Trophoblast cell (in vitro differentiated cells and primary cell): ENCODE results near the gene MBNL2.

ENCODE experiments used
- DNase-seq, 2 donors: peaks; one replicate each; pipeline ENCODE4 v3.0.0-alpha.2; 2016
- H2AFZ ChIP-seq: 2 replicates; pipeline ENCODE4 v1.6.1; 2013; ENCODE audit warnings: low read length, moderate library complexity, mild to moderate bottlenecking; ENCODE audit not compliant: insufficient read depth, poor library complexity
- H2AK5ac ChIP-seq: 2 replicates; pipeline ENCODE4 v1.6.1; 2013; ENCODE audit warnings: mild to moderate bottlenecking, low read length
- H2BK120ac ChIP-seq: 2 replicates; pipeline ENCODE4 v1.6.1; 2013; ENCODE audit warnings: low read length, mild to moderate bottlenecking, moderate library complexity; ENCODE audit not compliant: insufficient read depth, poor library complexity
- H2BK12ac ChIP-seq: 2 replicates; pipeline ENCODE4 v1.6.1; 2013; ENCODE audit warnings: mild to moderate bottlenecking, low read length, moderate library complexity
- H2BK5ac ChIP-seq: 2 replicates; pipeline ENCODE4 v1.6.1; 2013; ENCODE audit warnings: low read length, low read depth, moderate library complexity, mild to moderate bottlenecking; ENCODE audit not compliant: poor library complexity
- H3K14ac ChIP-seq: 2 replicates; pipeline ENCODE4 v1.6.1; 2013; ENCODE audit warnings: mild to moderate bottlenecking, low read length
- H3K18ac ChIP-seq: 2 replicates; pipeline ENCODE4 v1.6.1; 2013; ENCODE audit warnings: mild to moderate bottlenecking, low read length
- H3K23ac ChIP-seq: 2 replicates; pipeline ENCODE4 v1.6.1; 2013; ENCODE audit warnings: low read length
- H3K27ac ChIP-seq: 2 replicates; pipeline ENCODE4 v1.5.1; 2013; ENCODE audit warnings: low read depth, mild to moderate bottlenecking, inconsistent platforms, low read length, moderate library complexity
- H3K27me3 ChIP-seq: 2 replicates; pipeline ENCODE4 v1.6.1; 2013; ENCODE audit warnings: inconsistent platforms, mild to moderate bottlenecking, low read length, moderate library complexity; ENCODE audit not compliant: insufficient read depth
- H3K36me3 ChIP-seq, 2 experiments: 1 replicate in 1 of 2; 2 replicates in 1 of 2; pipeline ENCODE4 v1.6.1; 2013; ENCODE audit warnings: low read length in 2 of 2, mild to moderate bottlenecking in 2 of 2, moderate library complexity in 1 of 2; ENCODE audit not compliant: insufficient read depth in 2 of 2, control insufficient read depth in 1 of 2
- H3K4ac ChIP-seq: 2 replicates; pipeline ENCODE4 v1.6.1; 2013; ENCODE audit warnings: low read depth, mild to moderate bottlenecking, low read length, moderate library complexity
- H3K4me1 ChIP-seq, 2 experiments: 1 replicate in 1 of 2; 2 replicates in 1 of 2; pipeline ENCODE4 v1.6.1; 2013; ENCODE audit warnings: low read length in 2 of 2, mild to moderate bottlenecking in 2 of 2, moderate library complexity in 1 of 2; ENCODE audit not compliant: insufficient read depth in 2 of 2, control insufficient read depth in 1 of 2
- H3K4me2 ChIP-seq: 2 replicates; pipeline ENCODE4 v1.6.1; 2013; ENCODE audit warnings: inconsistent platforms, mild to moderate bottlenecking, low read length, moderate library complexity
- H3K4me3 ChIP-seq: 2 replicates; pipeline ENCODE4 v1.5.1; 2013; ENCODE audit warnings: mild to moderate bottlenecking, low read depth, low read length, inconsistent platforms
- H3K79me1 ChIP-seq: one replicate; pipeline ENCODE4 v1.6.1; 2013; ENCODE audit warnings: low read length
- H3K79me2 ChIP-seq: 2 replicates; pipeline ENCODE4 v1.6.1; 2013; ENCODE audit warnings: low read length, mild to moderate bottlenecking; ENCODE audit not compliant: control insufficient read depth, insufficient read depth, poor library complexity
- H3K9ac ChIP-seq: 2 replicates; pipeline ENCODE4 v1.6.1; 2013; ENCODE audit warnings: mild to moderate bottlenecking, low read length
- H3K9me3 ChIP-seq: 2 replicates; pipeline ENCODE4 v1.6.1; 2013; ENCODE audit warnings: low read depth, mild to moderate bottlenecking, control low read depth, inconsistent platforms, low read length; ENCODE audit not compliant: insufficient read depth
- H4K12ac ChIP-seq: 2 replicates; pipeline ENCODE4 v1.6.1; 2013; ENCODE audit warnings: low read depth, mild to moderate bottlenecking, low read length, moderate library complexity
- H4K8ac ChIP-seq: 2 replicates; pipeline ENCODE4 v1.6.1; 2013; ENCODE audit warnings: low read depth, mild to moderate bottlenecking, low read length, moderate library complexity
- H4K91ac ChIP-seq: one replicate; pipeline ENCODE4 v1.6.1; 2013; ENCODE audit warnings: low read depth, mild to moderate bottlenecking, low read length, moderate library complexity
- WGBS: extraction: QIAGEN DNeasy Blood & Tissue Kit; methylation state at CpG from one replicate; pipeline ENCODE4 v1.1.7; 2013; ENCODE audit warnings: missing lambda C conversion rate; ENCODE audit not compliant: insufficient read length, insufficient coverage; ENCODE audit errors: extremely low coverage; 5-methylcytosine and 5-hydroxymethylcytosine counted together

MBNL2 gene

GRCh38 chr13:97429681-97430081 lies 207.5 kb downstream of the MBNL2 start:
- Histone ChIP-seq H4K91ac (no peak overlapping the region), H3K36me3 (no peaks in the 10 kb centered on the region), H2BK12ac (no peak overlapping the region), H3K4me3 (no peak overlapping the region), H3K27me3 (no peaks in the 10 kb centered on the region), H3K79me1 (peaks cover 7% of the 10 kb centered on the region), H3K4ac (no peak overlapping the region), H3K79me2 (peaks cover 5% of the 10 kb centered on the region), H2AK5ac (no peak overlapping the region), H3K14ac (no peak overlapping the region), H3K18ac (no peak overlapping the region), H3K4me1 (no peaks in the 10 kb centered on the region), H3K27ac (no peak overlapping the region), H2BK120ac (no peak overlapping the region), H3K4me2 (no peak overlapping the region), H3K9me3 (no peaks in the 10 kb centered on the region), H2BK5ac (no peak overlapping the region), H4K8ac (no peak overlapping the region), H2AFZ (no peak overlapping the region), H4K12ac (no peak overlapping the region), H3K9ac (no peak overlapping the region), H3K23ac (no peak overlapping the region)
- no CpG with 5 or more reads among the region's 6 CpGs for WGBS
- DNase-seq, result no peak

- no peak overlapping the region for H3K27ac ChIP-seq
- no peak overlapping the region for H3K18ac ChIP-seq
- H3K27me3 ChIP-seq, result no peaks in the 10 kb centered on the region
- H4K12ac ChIP-seq, result no peak overlapping the region
- H3K9me3 ChIP-seq, result no peaks in the 10 kb centered on the region
- no peak overlapping the region for H3K14ac ChIP-seq
- no peak overlapping the region for H2BK5ac ChIP-seq
- no peak overlapping the region for H2BK12ac ChIP-seq
- no peak overlapping the region for H3K4me2 ChIP-seq
- H2AK5ac ChIP-seq, result no peak overlapping the region
- H3K4me3 ChIP-seq, result no peak overlapping the region
- no peak overlapping the region for H2AFZ ChIP-seq
- no peak overlapping the region for H4K91ac ChIP-seq
- no peak overlapping the region for H4K8ac ChIP-seq
- H3K79me1 ChIP-seq, result peaks cover 7% of the 10 kb centered on the region
- no CpG with 5 or more reads among the region's 4 CpGs for WGBS
- no peak overlapping the region for H3K23ac ChIP-seq
- no peak for DNase-seq
- H2BK120ac ChIP-seq, result no peak overlapping the region
- no peaks in the 10 kb centered on the region for H3K36me3 ChIP-seq
- peaks cover 6% of the 10 kb centered on the region for H3K79me2 ChIP-seq
- H3K4ac ChIP-seq, result no peak overlapping the region
- H3K4me1 ChIP-seq, result no peaks in the 10 kb centered on the region
- H3K9ac ChIP-seq, result no peak overlapping the region
Measured at GRCh38 chr13:97430296-97430695, 208.2 kb downstream of the MBNL2 start.

GRCh38 chr13:97431171-97431764 lies 209.1 kb downstream of the MBNL2 start:
- H3K27me3 ChIP-seq, result no peaks in the 10 kb centered on the region
- no CpG with 5 or more reads among the region's 4 CpGs for WGBS
- H3K4me1 ChIP-seq, result no peaks in the 10 kb centered on the region

GRCh38 chr13:97432232-97432916 lies 210.2 kb downstream of the MBNL2 start:
- Histone ChIP-seq H2BK5ac (no peak overlapping the region), H4K8ac (peak overlapping the region; percentile 84), H2BK12ac (no peak overlapping the region), H3K9ac (peak overlapping the region; percentile 74), H2BK120ac (peak overlapping the region; percentile 21), H4K12ac (peak overlapping the region; percentile 59), H3K4me1 (no peaks in the 10 kb centered on the region), H3K36me3 (no peaks in the 10 kb centered on the region), H3K27ac (peak overlapping the region; percentile 48), H3K4me2 (peak overlapping the region; percentile 87), H3K23ac (no peak overlapping the region), H3K4me3 (peak overlapping the region; percentile 84), H3K79me2 (peaks cover 6% of the 10 kb centered on the region), H3K9me3 (no peaks in the 10 kb centered on the region), H3K79me1 (peaks cover 7% of the 10 kb centered on the region), H3K27me3 (no peaks in the 10 kb centered on the region), H3K14ac (peak overlapping the region; percentile 45), H3K4ac (no peak overlapping the region), H3K18ac (peak overlapping the region; percentile 37), H2AFZ (peak overlapping the region; percentile 70), H4K91ac (peak overlapping the region; percentile 64), H2AK5ac (no peak overlapping the region)
- WGBS, result no CpG with 5 or more reads among the region's 19 CpGs
- no peak for DNase-seq

More at GRCh38 chr13:97431171-97431764, 209.1 kb downstream of the MBNL2 start:
- H4K12ac ChIP-seq, result no peak overlapping the region
- H3K4me3 ChIP-seq, result no peak overlapping the region
- H2BK5ac ChIP-seq, result no peak overlapping the region
- H3K79me2 ChIP-seq, result peaks cover 6% of the 10 kb centered on the region
- no peak overlapping the region for H4K91ac ChIP-seq
- H3K36me3 ChIP-seq, result no peaks in the 10 kb centered on the region
- no peak overlapping the region for H2BK120ac ChIP-seq
- no peak overlapping the region for H2AFZ ChIP-seq
- peaks cover 7% of the 10 kb centered on the region for H3K79me1 ChIP-seq
- no peak overlapping the region for H3K9ac ChIP-seq
- H2BK12ac ChIP-seq, result no peak overlapping the region
- no peak overlapping the region for H3K4me2 ChIP-seq
- H3K27ac ChIP-seq, result no peak overlapping the region
- no peak overlapping the region for H3K23ac ChIP-seq
- H3K18ac ChIP-seq, result no peak overlapping the region
- H3K14ac ChIP-seq, result no peak overlapping the region
- no peak for DNase-seq
- H3K9me3 ChIP-seq, result no peaks in the 10 kb centered on the region
- H3K4ac ChIP-seq, result no peak overlapping the region
- no peak overlapping the region for H4K8ac ChIP-seq
- no peak overlapping the region for H2AK5ac ChIP-seq
